ENCODE results near the gene LNP1.

DNA sequence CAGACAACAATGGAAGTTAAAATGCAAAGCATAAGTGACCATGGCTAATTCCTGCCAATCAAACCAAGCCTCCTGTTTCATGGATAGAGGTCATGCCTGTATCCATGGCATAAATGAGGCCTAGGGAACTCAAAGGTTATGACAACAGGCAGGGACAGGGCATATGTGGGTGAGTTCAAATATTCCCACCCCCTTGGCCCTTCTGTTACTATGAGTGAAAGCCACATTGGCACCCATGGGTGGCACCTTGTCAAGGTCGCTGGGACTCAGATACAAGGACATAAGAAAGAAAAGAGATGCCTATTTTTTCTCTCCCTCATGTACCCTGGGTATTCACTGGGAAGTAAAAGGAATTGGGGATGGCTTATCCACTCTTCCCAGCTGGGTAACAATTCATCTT lies 65.8 kb downstream of the LNP1 start:
- TF ChIP-seq SMAD4 (CRISPR knock-in tag; IDR thresholded peaks at IDR 0.05): no peak
- TF ChIP-seq GABPB1 (CRISPR knock-in tag; IDR thresholded peaks at IDR 0.05): no peak
- TF ChIP-seq, protein P1, sequence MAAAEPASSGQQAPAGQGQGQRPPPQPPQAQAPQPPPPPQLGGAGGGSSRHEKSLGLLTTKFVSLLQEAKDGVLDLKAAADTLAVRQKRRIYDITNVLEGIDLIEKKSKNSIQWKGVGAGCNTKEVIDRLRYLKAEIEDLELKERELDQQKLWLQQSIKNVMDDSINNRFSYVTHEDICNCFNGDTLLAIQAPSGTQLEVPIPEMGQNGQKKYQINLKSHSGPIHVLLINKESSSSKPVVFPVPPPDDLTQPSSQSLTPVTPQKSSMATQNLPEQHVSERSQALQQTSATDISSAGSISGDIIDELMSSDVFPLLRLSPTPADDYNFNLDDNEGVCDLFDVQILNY (CRISPR knock-in tag; IDR thresholded peaks at IDR 0.05): no peak
- TF ChIP-seq, protein P2, sequence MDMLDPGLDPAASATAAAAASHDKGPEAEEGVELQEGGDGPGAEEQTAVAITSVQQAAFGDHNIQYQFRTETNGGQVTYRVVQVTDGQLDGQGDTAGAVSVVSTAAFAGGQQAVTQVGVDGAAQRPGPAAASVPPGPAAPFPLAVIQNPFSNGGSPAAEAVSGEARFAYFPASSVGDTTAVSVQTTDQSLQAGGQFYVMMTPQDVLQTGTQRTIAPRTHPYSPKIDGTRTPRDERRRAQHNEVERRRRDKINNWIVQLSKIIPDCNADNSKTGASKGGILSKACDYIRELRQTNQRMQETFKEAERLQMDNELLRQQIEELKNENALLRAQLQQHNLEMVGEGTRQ (CRISPR knock-in tag; IDR thresholded peaks at IDR 0.05): no peak
- TF ChIP-seq, protein P3, sequence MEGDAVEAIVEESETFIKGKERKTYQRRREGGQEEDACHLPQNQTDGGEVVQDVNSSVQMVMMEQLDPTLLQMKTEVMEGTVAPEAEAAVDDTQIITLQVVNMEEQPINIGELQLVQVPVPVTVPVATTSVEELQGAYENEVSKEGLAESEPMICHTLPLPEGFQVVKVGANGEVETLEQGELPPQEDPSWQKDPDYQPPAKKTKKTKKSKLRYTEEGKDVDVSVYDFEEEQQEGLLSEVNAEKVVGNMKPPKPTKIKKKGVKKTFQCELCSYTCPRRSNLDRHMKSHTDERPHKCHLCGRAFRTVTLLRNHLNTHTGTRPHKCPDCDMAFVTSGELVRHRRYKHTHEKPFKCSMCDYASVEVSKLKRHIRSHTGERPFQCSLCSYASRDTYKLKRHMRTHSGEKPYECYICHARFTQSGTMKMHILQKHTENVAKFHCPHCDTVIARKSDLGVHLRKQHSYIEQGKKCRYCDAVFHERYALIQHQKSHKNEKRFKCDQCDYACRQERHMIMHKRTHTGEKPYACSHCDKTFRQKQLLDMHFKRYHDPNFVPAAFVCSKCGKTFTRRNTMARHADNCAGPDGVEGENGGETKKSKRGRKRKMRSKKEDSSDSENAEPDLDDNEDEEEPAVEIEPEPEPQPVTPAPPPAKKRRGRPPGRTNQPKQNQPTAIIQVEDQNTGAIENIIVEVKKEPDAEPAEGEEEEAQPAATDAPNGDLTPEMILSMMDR (IDR thresholded peaks at IDR 0.05): no peak
- TF ChIP-seq, protein P4, sequence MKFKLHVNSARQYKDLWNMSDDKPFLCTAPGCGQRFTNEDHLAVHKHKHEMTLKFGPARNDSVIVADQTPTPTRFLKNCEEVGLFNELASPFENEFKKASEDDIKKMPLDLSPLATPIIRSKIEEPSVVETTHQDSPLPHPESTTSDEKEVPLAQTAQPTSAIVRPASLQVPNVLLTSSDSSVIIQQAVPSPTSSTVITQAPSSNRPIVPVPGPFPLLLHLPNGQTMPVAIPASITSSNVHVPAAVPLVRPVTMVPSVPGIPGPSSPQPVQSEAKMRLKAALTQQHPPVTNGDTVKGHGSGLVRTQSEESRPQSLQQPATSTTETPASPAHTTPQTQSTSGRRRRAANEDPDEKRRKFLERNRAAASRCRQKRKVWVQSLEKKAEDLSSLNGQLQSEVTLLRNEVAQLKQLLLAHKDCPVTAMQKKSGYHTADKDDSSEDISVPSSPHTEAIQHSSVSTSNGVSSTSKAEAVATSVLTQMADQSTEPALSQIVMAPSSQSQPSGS (CRISPR knock-in tag; IDR thresholded peaks at IDR 0.05; ENCODE audit: borderline replicate concordance, low read depth): no peak
- TF ChIP-seq JUN (CRISPR knock-in tag; IDR thresholded peaks at IDR 0.05): no peak
- TF ChIP-seq, protein P5, sequence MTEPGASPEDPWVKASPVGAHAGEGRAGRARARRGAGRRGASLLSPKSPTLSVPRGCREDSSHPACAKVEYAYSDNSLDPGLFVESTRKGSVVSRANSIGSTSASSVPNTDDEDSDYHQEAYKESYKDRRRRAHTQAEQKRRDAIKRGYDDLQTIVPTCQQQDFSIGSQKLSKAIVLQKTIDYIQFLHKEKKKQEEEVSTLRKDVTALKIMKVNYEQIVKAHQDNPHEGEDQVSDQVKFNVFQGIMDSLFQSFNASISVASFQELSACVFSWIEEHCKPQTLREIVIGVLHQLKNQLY (CRISPR knock-in tag; IDR thresholded peaks at IDR 0.05): no peak
- no peak for TF ChIP-seq FOXK1 (CRISPR knock-in tag; IDR thresholded peaks at IDR 0.05)
- TF ChIP-seq, protein P6, sequence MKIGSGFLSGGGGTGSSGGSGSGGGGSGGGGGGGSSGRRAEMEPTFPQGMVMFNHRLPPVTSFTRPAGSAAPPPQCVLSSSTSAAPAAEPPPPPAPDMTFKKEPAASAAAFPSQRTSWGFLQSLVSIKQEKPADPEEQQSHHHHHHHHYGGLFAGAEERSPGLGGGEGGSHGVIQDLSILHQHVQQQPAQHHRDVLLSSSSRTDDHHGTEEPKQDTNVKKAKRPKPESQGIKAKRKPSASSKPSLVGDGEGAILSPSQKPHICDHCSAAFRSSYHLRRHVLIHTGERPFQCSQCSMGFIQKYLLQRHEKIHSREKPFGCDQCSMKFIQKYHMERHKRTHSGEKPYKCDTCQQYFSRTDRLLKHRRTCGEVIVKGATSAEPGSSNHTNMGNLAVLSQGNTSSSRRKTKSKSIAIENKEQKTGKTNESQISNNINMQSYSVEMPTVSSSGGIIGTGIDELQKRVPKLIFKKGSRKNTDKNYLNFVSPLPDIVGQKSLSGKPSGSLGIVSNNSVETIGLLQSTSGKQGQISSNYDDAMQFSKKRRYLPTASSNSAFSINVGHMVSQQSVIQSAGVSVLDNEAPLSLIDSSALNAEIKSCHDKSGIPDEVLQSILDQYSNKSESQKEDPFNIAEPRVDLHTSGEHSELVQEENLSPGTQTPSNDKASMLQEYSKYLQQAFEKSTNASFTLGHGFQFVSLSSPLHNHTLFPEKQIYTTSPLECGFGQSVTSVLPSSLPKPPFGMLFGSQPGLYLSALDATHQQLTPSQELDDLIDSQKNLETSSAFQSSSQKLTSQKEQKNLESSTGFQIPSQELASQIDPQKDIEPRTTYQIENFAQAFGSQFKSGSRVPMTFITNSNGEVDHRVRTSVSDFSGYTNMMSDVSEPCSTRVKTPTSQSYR (CRISPR knock-in tag; IDR thresholded peaks at IDR 0.05): no peak
